MV-4-11 (cell line): ENCODE data around the gene MLF2.
"Not testable (repeated sequence)": the region's sequence is repeated elsewhere in the genome, so short reads cannot be mapped to it uniquely, and the experiment has no call there.

Experiments used
- DNase-seq: peaks from one replicate; lab custom pipeline; 2025; lab: John Stamatoyannopoulos, UW

MLF2 gene

GRCh38 chr12:6765048-6765633 lies 12.2 kb upstream of the MLF2 start:
- DNase-seq: no peak

GRCh38 chr12:6764011-6764828 lies 11.3 kb upstream of the MLF2 start:
- peak; percentile 77 for DNase-seq

DNA sequence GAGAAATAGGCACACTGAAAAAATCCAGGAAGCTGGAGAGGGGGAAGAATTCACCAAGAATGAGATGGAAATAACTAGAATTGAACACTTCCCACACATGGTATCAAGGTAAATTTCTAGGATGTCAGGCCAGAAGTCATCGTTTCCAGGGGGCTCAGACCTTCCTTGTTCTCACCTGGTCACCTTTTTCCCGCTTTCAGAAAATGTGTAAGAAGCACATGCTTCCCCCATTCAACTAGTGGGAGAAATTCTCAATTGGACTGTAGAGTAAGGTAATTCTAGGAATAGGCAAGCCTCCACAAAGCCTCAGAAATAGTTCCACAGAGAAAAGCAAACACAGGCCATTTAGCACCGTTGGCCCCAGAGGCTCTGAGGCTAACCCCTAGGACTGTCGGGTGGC lies 10.4 kb upstream of the MLF2 start:
- DNase-seq: no peak

- no peak for DNase-seq
Observed at GRCh38 chr12:6759741-6760140, 6.8 kb upstream of the MLF2 start.

DNA sequence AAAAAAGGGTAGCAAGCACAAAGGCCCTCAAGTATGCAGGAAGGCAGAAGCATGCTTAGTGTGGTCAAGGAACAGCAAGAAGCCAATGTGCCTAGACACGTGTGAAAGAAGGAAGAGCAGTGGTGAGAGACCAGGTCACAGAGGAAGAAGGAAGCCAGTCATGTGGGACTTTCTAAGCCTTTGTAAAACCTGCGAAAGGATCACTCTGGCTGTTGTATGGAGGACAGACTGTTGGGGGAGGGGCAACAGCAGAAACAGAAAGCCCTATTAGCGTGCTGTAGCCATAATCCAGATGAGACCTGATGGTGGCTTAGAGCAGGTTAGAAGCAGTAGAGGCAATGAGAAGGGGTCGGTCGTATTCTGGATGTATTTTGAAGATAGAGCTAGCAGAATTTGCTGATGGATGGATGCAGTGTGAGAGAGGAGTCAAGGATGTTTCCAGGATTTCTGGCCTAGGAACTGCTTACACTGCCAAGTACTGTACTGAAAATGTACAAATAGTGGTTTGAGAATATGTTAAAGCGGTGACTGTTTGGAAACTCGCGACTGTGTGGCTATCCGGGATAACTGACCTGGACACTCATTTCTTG lies 5.7 kb upstream of the MLF2 start:
- DNase-seq: no peak

DNA sequence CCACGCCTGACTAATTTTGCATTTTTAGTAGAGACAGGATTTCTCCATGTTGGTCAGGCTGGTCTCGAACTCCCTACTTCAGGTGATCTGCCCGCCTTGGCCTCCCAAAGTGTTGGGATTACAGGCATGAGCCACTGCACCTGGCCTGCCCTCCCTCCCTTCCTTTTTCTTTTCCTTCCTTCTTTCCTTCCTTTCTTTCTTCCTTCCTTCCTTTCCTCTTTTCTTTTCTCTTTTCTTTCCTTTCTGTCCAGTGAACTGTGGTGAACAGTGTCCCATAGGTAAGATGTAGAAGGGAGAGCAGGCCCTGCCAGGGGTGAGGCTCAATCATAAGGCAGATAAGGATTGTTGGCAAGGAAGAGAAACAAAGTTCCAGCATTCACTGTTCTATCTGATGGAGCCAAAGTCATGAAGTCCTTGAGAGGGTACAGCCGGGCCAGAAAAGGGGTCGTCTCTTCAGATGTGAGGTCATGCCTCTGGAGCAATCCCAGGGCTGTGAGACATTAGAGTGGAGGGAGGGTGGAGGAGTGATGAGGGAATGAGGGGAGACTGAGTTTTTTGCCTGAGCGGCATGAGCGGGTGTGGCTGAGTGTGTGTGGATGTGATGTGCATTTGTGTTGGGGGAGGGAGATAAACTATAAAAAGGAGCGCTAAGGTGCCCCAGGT lies 4.2 kb upstream of the MLF2 start:
- no peak for DNase-seq

DNA sequence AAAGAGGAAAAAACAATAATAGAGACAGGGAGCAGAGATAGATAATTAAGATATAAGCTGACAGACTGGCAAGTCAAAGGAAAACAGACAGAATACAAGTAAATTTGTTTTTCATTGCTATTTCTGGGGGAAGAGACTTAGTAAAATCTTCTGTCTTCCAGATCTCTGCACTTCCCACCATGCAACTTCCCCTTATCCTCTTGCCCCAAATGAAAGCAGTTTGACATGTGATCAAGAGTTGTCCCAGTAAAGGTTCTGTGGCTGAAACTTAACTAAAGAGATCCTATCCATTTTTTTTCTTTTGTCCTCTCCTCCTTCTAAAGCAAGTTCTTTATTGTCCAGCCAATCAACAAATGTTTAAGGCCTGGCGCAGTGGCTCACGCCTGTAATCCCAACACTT lies 1.5 kb upstream of the MLF2 start:
- DNase-seq: peak; percentile 61

- DNase-seq: no peak
Observed at GRCh38 chr12:6753772-6754356, 923 bp upstream of the MLF2 start.

- no peak for DNase-seq
Observed at GRCh38 chr12:6752167-6752920, 597 bp downstream of the MLF2 start.

DNA sequence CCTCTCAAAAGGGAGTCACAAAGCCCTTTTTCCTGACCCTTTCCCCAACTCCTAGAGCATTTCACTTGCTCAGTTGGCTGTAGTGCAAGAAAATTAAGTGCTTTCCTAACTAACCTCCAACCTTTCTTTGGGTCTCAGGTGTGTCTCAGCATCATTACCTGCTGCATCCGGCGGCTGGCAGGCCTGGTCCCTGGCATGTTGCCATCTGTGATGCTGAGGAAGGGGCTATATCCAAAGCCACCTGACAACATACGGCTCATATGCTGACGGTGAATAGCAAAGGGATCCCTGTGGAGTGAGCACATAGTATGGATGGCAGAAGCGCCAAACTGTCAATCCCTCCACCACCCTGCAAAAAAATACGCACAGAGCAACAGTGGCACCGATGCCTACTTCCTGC lies 1.2 kb downstream of the MLF2 start:
- no peak for DNase-seq

DNA sequence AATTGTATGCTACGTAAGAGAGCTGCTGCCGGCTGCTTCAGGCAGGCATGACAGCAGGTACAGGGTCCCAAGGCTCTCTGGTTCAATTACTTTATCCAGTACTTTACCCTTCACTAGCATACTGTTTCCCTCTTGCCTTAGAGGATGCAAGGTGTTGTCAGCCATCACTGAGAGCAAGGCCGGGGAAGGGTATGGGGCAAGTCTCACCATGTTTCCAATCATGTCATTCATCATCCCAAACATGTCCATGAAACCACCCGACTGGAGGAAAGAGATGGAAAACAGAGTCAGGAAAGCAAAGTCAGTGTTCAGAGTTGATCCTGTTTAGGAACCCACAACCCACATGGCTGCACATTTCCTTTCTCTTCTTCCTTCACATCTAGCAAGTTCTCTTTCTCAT lies 2.4 kb downstream of the MLF2 start:
- DNase-seq: no peak

- no peak for DNase-seq
Observed at GRCh38 chr12:6748761-6749160, 4.2 kb downstream of the MLF2 start.

DNA sequence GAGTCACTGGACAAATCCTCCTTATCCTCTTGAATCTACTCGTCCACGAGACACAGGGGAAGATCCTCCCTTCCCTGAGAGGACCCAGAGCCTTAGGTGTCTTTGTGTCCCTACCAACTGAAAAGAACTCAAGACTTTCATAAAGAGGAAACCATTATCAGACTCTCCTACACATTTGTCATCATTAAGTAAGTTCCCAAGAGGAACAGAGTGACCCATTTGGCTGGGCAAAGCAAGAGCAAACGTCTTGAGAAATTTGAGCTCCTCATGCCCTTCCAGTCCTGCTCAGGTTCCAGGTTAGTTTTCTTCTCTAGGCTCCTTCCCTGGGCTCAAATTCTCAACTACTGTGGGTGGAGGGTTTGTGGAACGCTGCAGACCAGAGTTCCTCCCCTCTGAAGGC lies 5.7 kb downstream of the MLF2 start:
- no peak for DNase-seq

- peak; percentile 89 for DNase-seq
Observed at GRCh38 chr12:6745741-6746525, 7.0 kb downstream of the MLF2 start.

GRCh38 chr12:6743300-6743699 lies 9.6 kb downstream of the MLF2 start:
- not testable (repeated sequence) for DNase-seq

GRCh38 chr12:6742834-6743233 lies 10.1 kb downstream of the MLF2 start:
- no peak for DNase-seq

GRCh38 chr12:6742080-6742479 lies 10.9 kb downstream of the MLF2 start:
- DNase-seq: not testable (repeated sequence)

- no peak for DNase-seq
Observed at GRCh38 chr12:6736754-6737153, 16.2 kb downstream of the MLF2 start.

- DNase-seq: peak; percentile 22
Observed at GRCh38 chr12:6735448-6736191, 17.3 kb downstream of the MLF2 start.
